ENCODE data around the gene MED22.
"Not testable (repeated sequence)": the region's sequence is repeated elsewhere in the genome, so short reads cannot be mapped to it uniquely, and the experiment has no call there.

Gene MED22

DNA sequence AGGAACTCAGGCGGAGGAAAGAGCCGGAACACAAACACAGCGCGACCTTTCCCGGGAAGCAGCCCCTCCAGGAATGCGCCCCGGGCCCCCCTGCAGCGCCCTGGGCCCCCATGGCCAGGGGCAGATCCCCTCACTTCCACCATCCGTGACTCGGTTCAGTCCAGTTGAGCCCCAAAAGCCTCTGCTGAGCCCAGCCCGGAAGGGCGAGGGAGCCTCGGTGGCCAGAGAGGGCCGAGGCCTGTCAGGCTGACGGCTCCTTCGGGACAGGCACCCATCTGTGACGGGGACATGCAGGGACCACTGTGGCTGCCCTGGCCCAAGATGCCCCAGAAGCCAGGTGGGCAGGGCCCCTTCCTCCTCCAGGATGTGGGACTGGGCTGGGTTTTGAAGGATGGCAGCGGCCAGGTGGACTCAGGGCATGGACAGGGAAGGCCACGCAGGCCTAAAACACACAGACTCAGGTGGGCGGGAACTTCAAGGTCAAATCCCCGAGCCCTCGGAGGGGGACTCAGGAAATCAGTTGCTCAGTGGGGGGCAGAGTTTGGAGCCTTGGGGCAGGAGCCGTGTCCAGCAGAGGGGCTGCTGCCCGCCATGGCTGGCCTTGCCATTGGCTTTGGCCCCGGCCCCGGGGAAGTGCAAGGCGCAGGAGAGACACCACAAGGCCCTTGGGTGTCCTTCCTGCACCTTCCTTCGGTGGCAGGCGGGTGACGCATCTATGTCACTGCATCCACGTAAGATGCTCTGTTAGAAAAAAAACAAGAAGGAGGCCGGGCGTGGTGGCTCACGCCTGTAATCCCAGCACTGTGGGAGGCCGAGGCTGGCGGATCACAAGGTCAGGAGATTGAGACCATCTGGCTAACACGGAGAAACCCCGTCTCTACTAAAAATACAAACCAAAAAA is 43.2 kb downstream of the MED22 start:
- DNase-seq (ENCODE audit: insufficient read length, low spot score) (no peak), FAIRE-seq (no peak)
- TF ChIP-seq POU2F2 (IDR thresholded peaks at IDR 0.05; ENCODE audit: low read depth, low read length) (no peak), SPI1 (IDR thresholded peaks at IDR 0.05; ENCODE audit: low read depth, low read length) (no peak), POLR2A (IDR thresholded peaks at IDR 0.05; ENCODE audit: low read depth, low read length) (no peak), PAX5 (IDR thresholded peaks at IDR 0.05; ENCODE audit: insufficient read depth, low read length, severe bottlenecking) (no peak)

DNA sequence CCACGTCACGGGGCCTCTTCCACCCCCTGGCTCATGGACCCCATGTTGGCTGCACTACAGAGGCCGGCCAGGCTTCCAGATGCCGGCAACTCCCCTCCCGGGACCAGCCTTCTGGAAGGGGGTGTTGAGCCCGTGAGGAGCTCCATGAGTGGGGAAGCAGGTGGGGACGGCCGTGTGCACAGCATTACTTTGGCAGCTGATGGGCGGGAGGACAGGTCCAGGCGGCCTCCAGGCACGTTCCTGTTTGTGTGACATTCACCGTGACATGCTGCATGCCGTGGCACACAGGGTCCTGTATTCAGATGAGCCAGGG is 43.8 kb downstream of the MED22 start:
- FAIRE-seq, result no peak

DNA sequence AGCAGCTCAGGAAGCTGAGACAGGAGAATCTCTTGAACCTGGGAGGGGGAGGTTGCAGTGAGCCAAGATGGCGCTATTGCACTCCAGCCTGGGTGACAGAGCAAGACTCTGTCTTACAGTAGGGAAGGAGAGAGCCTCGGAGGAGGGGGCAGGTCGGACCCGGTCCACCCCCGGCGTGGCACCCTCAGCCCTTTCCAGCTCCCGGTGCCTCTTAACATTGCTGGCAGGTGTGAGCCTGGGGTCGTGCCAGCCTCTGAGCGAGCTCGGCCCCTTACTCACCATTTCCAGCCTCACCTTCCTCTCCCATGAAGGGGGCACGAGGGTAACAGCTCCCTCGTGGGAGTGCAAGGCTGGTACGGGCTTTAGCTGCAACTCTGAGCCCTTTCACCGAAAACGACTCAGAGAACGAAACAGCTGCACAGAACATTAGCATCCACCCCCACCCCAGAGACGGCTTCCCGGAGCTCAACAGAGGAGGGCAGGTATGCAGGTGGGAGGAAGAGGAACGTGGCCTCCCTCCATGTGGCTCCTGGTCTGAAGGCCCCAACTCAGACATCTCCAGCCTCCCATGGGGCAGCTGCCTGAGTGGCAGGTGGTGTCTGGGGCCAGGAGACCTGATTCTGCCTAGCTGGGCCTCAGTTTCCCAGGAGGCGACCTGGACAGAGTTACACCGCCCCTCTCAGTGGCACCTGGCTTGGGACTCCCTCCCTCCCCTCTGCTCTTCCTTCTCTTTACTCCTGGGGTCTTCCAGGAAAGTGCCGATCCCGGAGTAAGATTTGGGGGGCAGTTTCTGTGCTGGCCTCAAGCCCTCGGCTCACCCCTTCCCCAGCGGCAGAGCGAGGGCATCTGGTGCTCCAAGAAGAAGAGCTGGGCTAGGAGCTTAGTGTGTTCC is 44.4 kb downstream of the MED22 start:
- FAIRE-seq (no peak), DNase-seq (ENCODE audit: insufficient read length, low spot score) (no peak)
- TF ChIP-seq POU2F2 (IDR thresholded peaks at IDR 0.05; ENCODE audit: low read depth, low read length) (no peak), POLR2A (IDR thresholded peaks at IDR 0.05; ENCODE audit: low read depth, low read length) (no peak), POLR2AphosphoS5 (IDR thresholded peaks at IDR 0.05; ENCODE audit: low read depth, low read length) (no peak), TAF1 (IDR thresholded peaks at IDR 0.05; ENCODE audit: low read depth, low read length) (no peak), PAX5 (IDR thresholded peaks at IDR 0.05; ENCODE audit: insufficient read depth, low read length, severe bottlenecking) (no peak), SPI1 (IDR thresholded peaks at IDR 0.05; ENCODE audit: low read depth, low read length) (no peak)

More for the DNA sequence above, 43.8 kb downstream of the MED22 start:
- DNase-seq (ENCODE audit: insufficient read length, low spot score), result no peak
- no peak for TF ChIP-seq TAF1 (IDR thresholded peaks at IDR 0.05; ENCODE audit: low read depth, low read length)
- TF ChIP-seq PAX5 (IDR thresholded peaks at IDR 0.05; ENCODE audit: insufficient read depth, low read length, severe bottlenecking), result no peak

DNA sequence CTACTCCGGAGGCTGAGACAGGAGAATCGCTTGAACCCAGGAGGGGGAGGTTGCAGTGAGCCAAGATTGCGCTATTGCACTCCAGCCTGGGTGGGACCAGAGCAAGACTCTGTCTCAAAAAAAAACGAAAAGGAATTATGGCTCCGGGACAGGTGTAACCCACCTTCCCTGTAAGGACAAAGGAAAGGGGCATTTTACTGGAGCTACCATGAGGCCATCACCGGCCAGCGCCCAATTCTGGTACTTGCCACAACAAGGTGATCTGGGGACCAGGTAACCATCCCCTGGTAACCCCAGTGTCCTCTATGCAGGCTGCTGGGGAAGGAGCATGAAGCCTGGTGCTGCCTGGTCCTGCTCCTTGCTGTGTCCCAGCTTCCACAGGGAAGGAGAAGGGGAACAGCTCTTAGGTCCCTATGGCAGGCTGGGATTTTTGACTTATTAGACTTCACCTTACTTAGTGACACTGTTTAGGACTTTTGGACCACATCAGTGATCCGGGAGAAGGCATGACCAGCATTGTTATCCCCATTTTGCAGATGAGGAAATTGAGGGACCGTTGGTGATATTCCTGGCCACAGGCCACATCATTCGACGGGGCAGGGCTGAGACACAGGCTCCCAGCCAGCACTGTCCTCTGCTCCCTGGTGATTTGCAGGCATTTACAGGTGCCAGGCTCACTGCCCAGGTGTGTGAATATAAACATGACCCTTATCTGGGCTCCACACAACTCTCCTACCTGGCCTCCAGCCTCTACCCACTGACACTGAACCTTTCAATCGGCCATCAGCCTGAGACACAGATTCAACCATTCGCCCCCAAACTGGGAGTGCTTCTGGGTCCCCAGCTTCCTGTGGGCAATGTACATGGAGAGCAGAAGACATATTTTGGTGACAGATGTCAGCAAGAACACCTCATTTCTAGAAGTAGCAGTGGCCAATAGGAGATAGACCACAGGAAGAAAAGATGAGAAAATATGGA is 46.4 kb downstream of the MED22 start:
- FAIRE-seq (no peak), DNase-seq (ENCODE audit: insufficient read length, low spot score) (no peak)
- no peak for TF ChIP-seq POLR2A (IDR thresholded peaks at IDR 0.05; ENCODE audit: low read depth, low read length)
- TF ChIP-seq POU2F2 (IDR thresholded peaks at IDR 0.05; ENCODE audit: low read depth, low read length), result no peak
- TF ChIP-seq SPI1 (IDR thresholded peaks at IDR 0.05; ENCODE audit: low read depth, low read length), result no peak
- no peak for TF ChIP-seq POLR2AphosphoS5 (IDR thresholded peaks at IDR 0.05; ENCODE audit: low read depth, low read length)
- no peak for TF ChIP-seq TAF1 (IDR thresholded peaks at IDR 0.05; ENCODE audit: low read depth, low read length)
- no peak for TF ChIP-seq PAX5 (IDR thresholded peaks at IDR 0.05; ENCODE audit: insufficient read depth, low read length, severe bottlenecking)

DNA sequence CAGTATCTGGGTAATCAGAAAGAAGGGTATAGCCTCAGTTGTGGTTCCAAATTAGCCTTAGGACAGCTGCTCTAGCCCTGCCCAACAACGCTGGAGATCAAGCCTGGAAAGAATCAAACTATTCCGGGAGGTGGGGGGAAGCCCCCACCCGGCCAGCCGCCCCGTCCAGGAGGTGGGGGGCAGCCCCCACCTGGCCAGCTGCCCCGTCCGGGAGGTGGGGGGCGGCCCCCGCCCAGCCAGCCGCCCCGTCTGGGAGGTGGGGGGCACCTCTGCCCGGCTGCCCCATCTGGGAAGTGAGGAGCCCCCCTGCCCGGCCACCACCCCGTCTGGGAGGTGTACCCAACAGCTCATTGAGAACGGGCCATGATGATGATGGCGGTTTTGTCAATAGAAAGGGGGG is 47.9 kb downstream of the MED22 start:
- FAIRE-seq; DNase-seq (ENCODE audit: insufficient read length, low spot score): not testable (repeated sequence)

DNA sequence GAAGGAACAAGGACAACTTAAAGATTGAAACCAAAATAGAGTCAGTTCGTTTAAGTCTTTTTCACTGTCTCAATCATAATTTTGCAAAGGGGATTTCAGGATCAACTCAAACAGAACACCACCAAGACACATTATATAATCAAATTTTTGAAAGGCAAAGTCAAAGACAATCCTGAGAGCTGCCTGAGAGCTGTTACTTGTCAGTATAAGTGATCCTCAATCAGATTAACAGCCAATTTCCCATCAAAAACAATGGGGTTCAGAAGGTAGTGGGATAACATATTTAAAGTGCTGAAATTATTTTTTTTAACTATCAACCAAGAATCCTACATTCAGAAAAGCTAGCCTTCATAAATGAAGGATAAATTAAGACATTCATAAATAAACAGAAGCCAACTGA is 53.7 kb downstream of the MED22 start:
- DNase-seq (ENCODE audit: insufficient read length, low spot score) (no peak), FAIRE-seq (no peak)
- TF ChIP-seq SPI1 (IDR thresholded peaks at IDR 0.05; ENCODE audit: low read depth, low read length) (no peak), POU2F2 (IDR thresholded peaks at IDR 0.05; ENCODE audit: low read depth, low read length) (no peak), POLR2A (IDR thresholded peaks at IDR 0.05; ENCODE audit: low read depth, low read length) (no peak), POLR2AphosphoS5 (IDR thresholded peaks at IDR 0.05; ENCODE audit: low read depth, low read length) (no peak), TAF1 (IDR thresholded peaks at IDR 0.05; ENCODE audit: low read depth, low read length) (no peak), PAX5 (IDR thresholded peaks at IDR 0.05; ENCODE audit: insufficient read depth, low read length, severe bottlenecking) (no peak)

DNA sequence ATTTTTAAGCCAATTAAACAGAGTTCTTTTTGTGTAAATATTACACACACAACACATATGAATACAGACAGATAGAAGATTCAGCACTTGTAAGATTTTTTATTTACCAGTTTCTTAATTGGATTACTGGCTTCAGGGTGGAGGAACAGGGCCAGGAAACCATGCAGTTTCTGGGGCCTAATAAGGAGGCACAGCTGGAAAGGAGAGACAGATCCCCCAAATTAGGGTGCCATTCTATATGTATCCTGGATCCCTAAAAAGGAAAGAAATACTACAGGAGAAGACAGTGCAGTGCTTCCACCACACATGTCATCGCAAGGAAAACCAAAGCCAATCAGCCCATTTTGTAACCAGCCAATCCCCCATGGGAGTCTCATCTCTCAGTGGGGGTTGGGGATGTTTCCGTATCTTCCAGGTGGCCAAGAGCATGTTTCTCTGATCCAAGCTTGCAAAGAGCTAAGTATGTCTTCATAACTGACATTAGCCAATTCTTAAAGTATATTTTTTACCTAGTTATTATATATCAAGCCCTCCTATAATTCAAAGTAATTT is 57.1 kb downstream of the MED22 start:
- no peak for DNase-seq (ENCODE audit: insufficient read length, low spot score)
- TF ChIP-seq TAF1 (IDR thresholded peaks at IDR 0.05; ENCODE audit: low read depth, low read length) (no peak), POLR2AphosphoS5 (IDR thresholded peaks at IDR 0.05; ENCODE audit: low read depth, low read length) (no peak), SPI1 (IDR thresholded peaks at IDR 0.05; ENCODE audit: low read depth, low read length) (no peak)
- FAIRE-seq, result no peak

All from GM12891 (cell line).